Activated CD4-positive, alpha-beta memory T cell treated with anti-CD3 and anti-CD28 coated beads for 36 hours (primary cell): ENCODE data around the gene MMEL1. TPM values are rescaled to one million over a fixed set of nuclear protein-coding genes. Genes with fewer than 3 reads are reported as not detected.

Experiments
- CTCF ChIA-PET: fragments of 350-600 bp; sonication (Branson Sonifier 250); formaldehyde crosslinking; loops from one replicate; lab custom pipeline; 2021; ENCODE audit warnings: antibody characterized with exemption, inconsistent platforms; lab: Charles Lee
- POLR2A ChIA-PET: fragments of 350-600 bp; sonication (Branson Sonifier 250); formaldehyde crosslinking; loops from one replicate; lab custom pipeline; 2021; ENCODE audit warnings: antibody characterized with exemption; lab: Charles Lee
- DNase-seq: peaks from one replicate; pipeline ENCODE4 v3.0.0-alpha.2; 2020
- H3K27ac Mint-ChIP-seq: one replicate; pipeline ENCODE4 v1.8.0; 2021; ENCODE audit warnings: mixed read lengths
- H3K27me3 Mint-ChIP-seq: one replicate; pipeline ENCODE4 v1.8.0; 2021; ENCODE audit warnings: mixed read lengths
- H3K36me3 Mint-ChIP-seq: one replicate; pipeline ENCODE4 v1.8.0; 2021; ENCODE audit warnings: mixed read lengths
- H3K4me1 Mint-ChIP-seq: one replicate; pipeline ENCODE4 v1.8.0; 2021; ENCODE audit warnings: low read depth, mixed read lengths
- H3K4me3 Mint-ChIP-seq: one replicate; pipeline ENCODE4 v1.8.0; 2021; ENCODE audit warnings: mild to moderate bottlenecking, mixed read lengths
- H3K9me3 Mint-ChIP-seq: one replicate; pipeline ENCODE4 v1.8.0; 2021; ENCODE audit warnings: mixed read lengths
- intact Hi-C: fragments of 100-400 bp; cut with micrococcal nuclease; formaldehyde crosslinking; loops from one replicate; pipeline ENCODE4 v1.15.1; 2023
- total RNA-seq, 2 experiments: library from RNA; stranded (reverse); gene quantifications; one replicate each; pipeline ENCODE4 v1.2.3, GENCODE V29; 2021

MMEL1 gene
- total RNA-seq, 2 experiments from 2014 or later, result 1.00 to 1.2 TPM

DNA sequence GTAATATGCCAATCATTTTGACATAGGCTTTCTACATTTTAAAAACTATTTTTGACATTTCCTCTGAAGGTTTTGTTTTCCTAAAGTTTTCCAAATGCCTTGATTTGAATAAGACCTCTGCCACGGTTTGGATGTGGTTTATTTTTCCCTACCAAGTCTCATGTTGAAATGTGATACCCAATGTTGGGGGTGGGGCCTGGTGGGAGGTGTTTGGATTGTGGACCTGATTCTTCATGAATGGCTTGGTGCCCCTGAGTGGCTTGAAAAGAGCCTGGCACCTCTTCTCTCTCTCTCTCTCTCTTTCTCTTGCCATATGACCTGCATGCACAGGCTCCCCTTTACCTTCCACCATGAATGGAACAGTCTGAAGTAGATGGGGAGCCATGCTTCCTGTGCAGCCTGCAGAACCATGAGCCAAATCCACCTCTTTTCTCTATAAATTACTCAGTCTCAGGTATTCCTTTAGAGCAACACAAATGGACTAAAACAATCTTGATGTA, 14.8 kb downstream of the MMEL1 start:
- Mint-ChIP-seq H3K9me3 (peaks cover 28% of the 10 kb centered on the region), H3K27ac (no peak overlapping the region), H3K4me3 (no peak overlapping the region), H3K4me1 (peaks cover 5% of the 10 kb centered on the region), H3K36me3 (peaks cover 2% of the 10 kb centered on the region), H3K27me3 (peaks cover 2% of the 10 kb centered on the region)
- intact Hi-C loops, result no loop called here
- POLR2A ChIA-PET, result no interaction called here
- no peak for DNase-seq
- CTCF ChIA-PET, result no interaction called here

- POLR2A ChIA-PET, result no interaction called here
- peaks cover 22% of the 10 kb centered on the region for H3K9me3 Mint-ChIP-seq
- intact Hi-C loops, result no loop called here
- H3K4me1 Mint-ChIP-seq, result peaks cover 2% of the 10 kb centered on the region
- H3K4me3 Mint-ChIP-seq, result no peak overlapping the region
- CTCF ChIA-PET, result no interaction called here
- peaks cover 2% of the 10 kb centered on the region for H3K27me3 Mint-ChIP-seq
- no peak for DNase-seq
- no peak overlapping the region for H3K27ac Mint-ChIP-seq
- H3K36me3 Mint-ChIP-seq, result peaks cover 2% of the 10 kb centered on the region
These were observed 18.7 kb downstream of the MMEL1 start for GRCh38 chr1:2614145-2614544.

GRCh38 chr1:2612591-2613365, 20.0 kb downstream of the MMEL1 start:
- DNase-seq, result no peak
- Mint-ChIP-seq H3K27ac (no peak overlapping the region), H3K4me3 (no peak overlapping the region), H3K9me3 (peaks cover 22% of the 10 kb centered on the region), H3K4me1 (peaks cover 2% of the 10 kb centered on the region), H3K27me3 (peaks cover 2% of the 10 kb centered on the region), H3K36me3 (peaks cover 2% of the 10 kb centered on the region)
- intact Hi-C loops, result no loop called here
- CTCF ChIA-PET, result no interaction called here
- POLR2A ChIA-PET, result no interaction called here

DNA sequence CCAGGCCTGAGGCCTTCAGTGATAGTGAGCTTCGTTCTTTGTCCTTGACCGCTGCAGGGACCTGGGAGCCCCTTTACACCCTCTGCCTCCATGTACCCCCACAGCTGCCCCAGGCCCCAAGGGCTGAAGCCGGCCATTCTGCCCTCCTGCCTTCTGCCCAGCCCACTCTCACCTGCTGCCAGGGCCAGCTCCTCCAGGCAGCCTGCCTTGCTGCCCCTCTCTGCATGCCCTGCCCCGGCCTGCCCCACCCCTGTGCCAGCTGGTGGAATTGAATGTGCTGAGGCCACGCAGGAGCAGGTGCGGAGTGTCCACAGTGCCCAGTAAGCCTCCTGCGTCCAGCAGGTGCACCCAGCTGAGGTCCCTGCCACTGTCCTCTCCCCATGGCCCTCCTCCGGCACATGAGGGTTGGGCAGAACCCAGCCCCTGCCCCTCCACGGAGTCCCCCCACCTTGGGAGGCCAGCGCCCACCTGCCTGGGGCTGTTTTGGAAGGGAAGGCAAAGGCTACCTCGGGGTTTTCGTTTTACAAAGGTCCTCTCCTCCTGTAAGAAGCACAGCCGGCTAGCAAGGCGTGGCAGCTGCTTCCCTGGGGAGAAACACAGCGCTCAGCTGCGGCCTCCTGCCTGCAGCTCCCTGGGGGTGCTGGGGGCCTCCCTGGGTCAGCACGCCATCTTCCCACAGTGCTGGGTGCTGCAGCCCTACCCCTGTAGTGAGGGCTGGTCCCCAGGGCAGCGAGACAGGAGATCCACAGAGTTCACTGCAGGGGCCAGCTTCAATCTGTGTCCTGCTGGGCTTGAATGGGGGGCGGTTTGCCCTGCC, 21.0 kb downstream of the MMEL1 start:
- Mint-ChIP-seq H3K9me3 (peaks cover 22% of the 10 kb centered on the region), H3K27ac (no peak overlapping the region), H3K36me3 (peaks cover 2% of the 10 kb centered on the region), H3K27me3 (peaks cover 2% of the 10 kb centered on the region), H3K4me3 (no peak overlapping the region), H3K4me1 (peaks cover 2% of the 10 kb centered on the region)
- ChIA-PET CTCF (no interaction called here), POLR2A (no interaction called here)
- intact Hi-C loops, result no loop called here
- DNase-seq, result no peak

DNA sequence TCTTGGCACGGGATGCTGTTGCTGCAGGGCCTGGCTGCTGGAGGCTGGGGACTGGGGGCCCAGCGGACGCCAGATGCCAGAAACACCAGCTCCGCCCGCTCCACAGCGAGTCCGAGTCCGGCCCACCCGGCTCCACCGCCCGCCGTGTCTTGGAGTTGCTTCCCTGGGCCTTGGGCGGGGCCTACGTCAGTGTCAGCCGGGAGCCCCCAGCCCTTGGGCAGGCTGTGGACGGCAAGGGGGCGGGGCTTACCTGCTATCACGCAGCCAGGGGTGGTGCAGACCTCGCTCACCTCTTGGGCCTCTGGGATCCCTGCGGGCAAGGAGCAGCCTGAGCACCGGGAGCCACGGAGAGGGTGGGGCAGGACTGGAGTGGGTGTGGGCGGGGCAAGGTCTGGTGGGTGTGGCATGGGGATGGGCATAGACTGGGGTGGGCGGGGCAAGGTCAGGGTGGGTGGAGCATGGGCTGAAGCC, 21.8 kb downstream of the MMEL1 start:
- H3K4me1 Mint-ChIP-seq, result no peaks in the 10 kb centered on the region
- intact Hi-C loops, result no loop called here
- CTCF ChIA-PET, result no interaction called here
- H3K27ac Mint-ChIP-seq, result no peak overlapping the region
- H3K36me3 Mint-ChIP-seq, result peaks cover 2% of the 10 kb centered on the region
- H3K9me3 Mint-ChIP-seq, result peaks cover 15% of the 10 kb centered on the region
- DNase-seq, result peak; percentile 44
- peaks cover 2% of the 10 kb centered on the region for H3K27me3 Mint-ChIP-seq
- POLR2A ChIA-PET, result no interaction called here
- no peak overlapping the region for H3K4me3 Mint-ChIP-seq

GRCh38 chr1:2610036-2610959, 22.5 kb downstream of the MMEL1 start:
- Mint-ChIP-seq H3K27me3 (peaks cover 2% of the 10 kb centered on the region), H3K9me3 (peaks cover 9% of the 10 kb centered on the region), H3K4me3 (no peak overlapping the region), H3K36me3 (peaks cover 2% of the 10 kb centered on the region), H3K4me1 (no peaks in the 10 kb centered on the region), H3K27ac (no peak overlapping the region)
- POLR2A ChIA-PET, result no interaction called here
- CTCF ChIA-PET, result no interaction called here
- DNase-seq, result no peak
- intact Hi-C loops, result no loop called here

- Mint-ChIP-seq H3K4me3 (no peak overlapping the region), H3K27me3 (peaks cover 2% of the 10 kb centered on the region), H3K36me3 (peaks cover 2% of the 10 kb centered on the region), H3K9me3 (peaks cover 7% of the 10 kb centered on the region), H3K4me1 (no peaks in the 10 kb centered on the region), H3K27ac (no peak overlapping the region)
- DNase-seq, result no peak
- POLR2A ChIA-PET, result no interaction called here
- intact Hi-C loops, result no loop called here
- CTCF ChIA-PET, result no interaction called here
These were observed 23.3 kb downstream of the MMEL1 start for GRCh38 chr1:2609319-2610035.

DNA sequence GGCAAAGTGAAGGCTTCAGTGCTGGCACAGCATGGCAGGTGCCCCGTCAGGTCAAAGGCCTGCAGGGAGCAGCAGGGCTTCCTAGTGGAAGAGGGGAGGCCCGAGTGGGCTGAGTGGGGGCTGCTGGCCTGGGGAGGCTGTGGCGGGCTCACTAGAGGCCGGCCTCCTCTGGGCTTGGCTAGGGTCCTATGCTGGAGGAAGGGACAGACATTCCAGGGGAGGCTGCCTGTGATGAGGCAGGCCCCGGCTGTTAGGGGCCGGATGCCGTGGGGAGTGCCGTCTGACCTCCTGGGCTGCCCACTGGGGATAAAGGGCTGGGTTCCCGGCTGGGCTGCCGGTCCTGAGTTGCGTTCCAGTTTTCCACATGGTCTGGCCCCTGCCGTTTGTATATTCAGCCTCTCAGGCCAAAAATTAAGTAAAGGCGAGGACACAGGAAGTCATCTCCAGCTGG, 25.1 kb downstream of the MMEL1 start:
- Mint-ChIP-seq H3K4me1 (no peaks in the 10 kb centered on the region), H3K4me3 (no peak overlapping the region), H3K36me3 (no peaks in the 10 kb centered on the region), H3K27me3 (no peaks in the 10 kb centered on the region), H3K27ac (no peak overlapping the region), H3K9me3 (no peaks in the 10 kb centered on the region)
- intact Hi-C loops, result no loop called here
- no peak for DNase-seq
- ChIA-PET POLR2A (no interaction called here), CTCF (no interaction called here)

DNA sequence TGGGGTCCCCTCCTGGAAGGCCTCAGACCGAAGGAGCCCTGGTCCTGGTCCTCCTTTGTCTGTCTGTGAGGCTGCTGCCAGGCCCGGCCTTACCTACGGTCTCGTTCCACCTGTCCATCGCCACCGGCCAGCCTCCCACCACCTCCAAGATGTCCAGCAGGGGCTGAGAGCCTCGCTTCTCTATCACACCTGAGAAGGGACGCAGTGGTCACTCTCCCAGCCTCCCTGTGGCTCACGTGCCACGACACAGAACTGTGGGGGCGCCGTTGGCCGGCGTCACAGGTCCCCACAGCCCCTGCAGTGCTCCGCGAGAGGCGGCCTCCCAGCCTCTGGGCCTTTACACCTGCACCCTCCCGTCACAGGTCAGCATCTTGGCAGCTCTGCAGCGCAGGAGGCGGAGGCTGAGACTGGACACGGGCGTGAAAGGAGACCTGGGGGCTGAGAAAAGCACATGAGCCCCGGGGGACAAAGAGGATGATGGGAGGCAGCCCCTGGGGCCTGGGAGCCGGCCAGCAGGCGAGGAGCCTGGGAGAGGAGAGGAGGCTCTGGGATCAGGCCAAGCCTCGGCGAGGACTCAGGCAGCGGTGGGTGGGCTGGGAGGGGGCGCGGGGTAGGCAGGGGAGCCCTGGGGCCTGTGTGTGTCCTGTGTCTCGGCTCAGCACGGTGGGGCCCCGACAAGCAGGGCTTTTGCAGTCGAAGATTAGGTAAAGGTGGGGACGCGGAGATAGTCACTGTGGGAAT, 25.8 kb downstream of the MMEL1 start:
- DNase-seq, result no peak
- H3K36me3 Mint-ChIP-seq, result no peaks in the 10 kb centered on the region
- intact Hi-C loops, result no loop called here
- no peaks in the 10 kb centered on the region for H3K27me3 Mint-ChIP-seq
- H3K27ac Mint-ChIP-seq, result no peak overlapping the region
- no peaks in the 10 kb centered on the region for H3K9me3 Mint-ChIP-seq
- H3K4me3 Mint-ChIP-seq, result no peak overlapping the region
- CTCF ChIA-PET, result no interaction called here
- POLR2A ChIA-PET, result no interaction called here
- H3K4me1 Mint-ChIP-seq, result no peaks in the 10 kb centered on the region

DNA sequence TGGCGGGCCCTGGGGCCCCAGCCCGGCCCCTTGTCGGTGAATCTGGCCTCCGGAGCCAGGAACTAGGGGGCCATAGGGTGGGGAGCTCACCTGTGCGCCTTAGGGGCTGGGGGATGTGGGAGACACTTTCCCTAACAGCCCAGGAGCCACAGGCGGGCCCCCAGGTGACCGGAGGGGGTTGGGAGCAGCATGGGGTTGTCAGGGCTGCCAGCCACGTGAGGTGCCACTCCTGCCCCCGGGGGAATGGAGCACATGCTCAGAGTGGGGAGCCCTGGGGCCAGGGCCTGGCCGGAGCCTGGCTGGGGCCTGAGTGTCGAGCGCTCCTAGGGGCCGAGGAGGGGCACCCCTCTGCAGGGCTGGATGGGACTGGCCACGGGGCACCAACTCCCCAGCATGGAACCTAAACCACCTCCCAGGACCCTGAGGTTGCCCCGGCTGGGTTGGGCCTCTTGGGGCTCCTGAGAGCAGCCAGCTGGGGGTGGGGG, 26.4 kb downstream of the MMEL1 start:
- intact Hi-C loops, result no loop called here
- H3K27me3 Mint-ChIP-seq, result no peaks in the 10 kb centered on the region
- no peak overlapping the region for H3K27ac Mint-ChIP-seq
- CTCF ChIA-PET, result no interaction called here
- no peak overlapping the region for H3K4me3 Mint-ChIP-seq
- H3K4me1 Mint-ChIP-seq, result no peaks in the 10 kb centered on the region
- POLR2A ChIA-PET, result no interaction called here
- H3K36me3 Mint-ChIP-seq, result no peaks in the 10 kb centered on the region
- no peak for DNase-seq
- H3K9me3 Mint-ChIP-seq, result no peaks in the 10 kb centered on the region
